ENCODE results near the gene TBXT.

TBXT gene

GRCh38 chr6:166115609-166116008 lies 52.0 kb downstream of the TBXT start:
- no peak for TF ChIP-seq CTCF (IDR thresholded peaks at IDR 0.05; ENCODE audit: low read length, missing control alignments)
- no peak overlapping the region for H3K4me3 ChIP-seq (replicated peaks; ENCODE audit: low read depth, low read length)
- DNase-seq (ENCODE audit: low read depth) = no peak

- peak; percentile 80 for DNase-seq (ENCODE audit: low read depth)
- no peak overlapping the region for H3K4me3 ChIP-seq (replicated peaks; ENCODE audit: low read depth, low read length)
- TF ChIP-seq CTCF (IDR thresholded peaks at IDR 0.05; ENCODE audit: low read length, missing control alignments) = no peak
Measured at GRCh38 chr6:166112580-166112979, 55.1 kb downstream of the TBXT start.

GRCh38 chr6:166109608-166110007 lies 58.0 kb downstream of the TBXT start:
- TF ChIP-seq CTCF (IDR thresholded peaks at IDR 0.05; ENCODE audit: low read length, missing control alignments) = no peak
- no peak for DNase-seq (ENCODE audit: low read depth)
- H3K4me3 ChIP-seq (replicated peaks; ENCODE audit: low read depth, low read length) = no peak overlapping the region

All from fibroblast of pulmonary artery (primary cell).